ENCODE data around the gene TEP1.

GRCh38 chr14:20460458-20461224 lies 47.3 kb upstream of the TEP1 start:
- no peak for TF ChIP-seq CTCF (IDR thresholded peaks at IDR 0.05)
- no peak for TF ChIP-seq ZFX (IDR thresholded peaks at IDR 0.05; ENCODE audit: borderline replicate concordance)
